C4-2B (cell line): Measurements from ENCODE around the gene ZDHHC1.
A peak's percentile ranks its signal among the peaks of the same experiment; 100 is the strongest.

Experiments
- H3K27ac ChIP-seq: fragments of 450-650 bp; 2 replicates; pipeline ENCODE4 v1.5.1; 2017
- ZFX ChIP-seq: fragments of 450-650 bp; IDR thresholded peaks from 2 replicates; pipeline ENCODE4 v1.6.1; 2017
- TF ChIP-seq, protein P1 (sequence below): fragments of 450-650 bp; conservative IDR thresholded peaks from 2 replicates; pipeline ENCODE4 v1.5.1; 2017; ENCODE audit warnings: mild to moderate bottlenecking

Gene ZDHHC1

DNA sequence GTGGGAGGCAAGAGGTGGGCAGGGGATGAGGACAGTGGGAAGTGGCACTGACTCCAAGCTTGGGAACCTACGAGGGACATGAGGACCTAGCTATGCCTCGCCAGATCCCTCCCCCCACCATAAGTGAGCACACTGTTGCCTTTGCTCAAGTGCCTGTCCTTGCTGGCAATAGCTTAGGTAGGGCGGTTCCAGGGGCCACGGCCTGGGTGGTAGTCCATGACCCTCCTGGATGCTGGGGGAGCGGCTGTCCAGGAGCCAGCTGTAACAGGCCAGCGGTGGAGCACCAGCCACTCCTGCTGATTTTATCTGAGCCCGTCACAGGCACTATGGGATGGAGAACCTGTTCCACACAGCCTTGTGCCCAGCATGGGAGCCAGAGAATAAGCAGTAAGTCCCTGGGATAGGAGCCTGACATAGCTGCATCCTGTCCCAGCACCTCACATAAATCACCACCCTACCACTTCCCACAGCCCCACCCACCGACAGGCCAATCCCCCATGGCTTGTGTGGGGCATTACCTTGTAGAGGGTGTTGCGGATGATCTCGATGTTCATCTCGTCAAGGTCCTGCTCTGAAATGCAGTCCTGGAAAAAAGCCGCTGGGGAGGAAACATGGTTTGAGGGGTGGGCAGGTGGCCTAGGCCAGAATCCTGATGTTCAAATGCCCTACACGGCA, 26.4 kb upstream of the ZDHHC1 start:
- TF ChIP-seq, protein P1, sequence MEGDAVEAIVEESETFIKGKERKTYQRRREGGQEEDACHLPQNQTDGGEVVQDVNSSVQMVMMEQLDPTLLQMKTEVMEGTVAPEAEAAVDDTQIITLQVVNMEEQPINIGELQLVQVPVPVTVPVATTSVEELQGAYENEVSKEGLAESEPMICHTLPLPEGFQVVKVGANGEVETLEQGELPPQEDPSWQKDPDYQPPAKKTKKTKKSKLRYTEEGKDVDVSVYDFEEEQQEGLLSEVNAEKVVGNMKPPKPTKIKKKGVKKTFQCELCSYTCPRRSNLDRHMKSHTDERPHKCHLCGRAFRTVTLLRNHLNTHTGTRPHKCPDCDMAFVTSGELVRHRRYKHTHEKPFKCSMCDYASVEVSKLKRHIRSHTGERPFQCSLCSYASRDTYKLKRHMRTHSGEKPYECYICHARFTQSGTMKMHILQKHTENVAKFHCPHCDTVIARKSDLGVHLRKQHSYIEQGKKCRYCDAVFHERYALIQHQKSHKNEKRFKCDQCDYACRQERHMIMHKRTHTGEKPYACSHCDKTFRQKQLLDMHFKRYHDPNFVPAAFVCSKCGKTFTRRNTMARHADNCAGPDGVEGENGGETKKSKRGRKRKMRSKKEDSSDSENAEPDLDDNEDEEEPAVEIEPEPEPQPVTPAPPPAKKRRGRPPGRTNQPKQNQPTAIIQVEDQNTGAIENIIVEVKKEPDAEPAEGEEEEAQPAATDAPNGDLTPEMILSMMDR: no peak
- TF ChIP-seq ZFX: no peak
- peak overlapping the region; percentile 82 for H3K27ac ChIP-seq

DNA sequence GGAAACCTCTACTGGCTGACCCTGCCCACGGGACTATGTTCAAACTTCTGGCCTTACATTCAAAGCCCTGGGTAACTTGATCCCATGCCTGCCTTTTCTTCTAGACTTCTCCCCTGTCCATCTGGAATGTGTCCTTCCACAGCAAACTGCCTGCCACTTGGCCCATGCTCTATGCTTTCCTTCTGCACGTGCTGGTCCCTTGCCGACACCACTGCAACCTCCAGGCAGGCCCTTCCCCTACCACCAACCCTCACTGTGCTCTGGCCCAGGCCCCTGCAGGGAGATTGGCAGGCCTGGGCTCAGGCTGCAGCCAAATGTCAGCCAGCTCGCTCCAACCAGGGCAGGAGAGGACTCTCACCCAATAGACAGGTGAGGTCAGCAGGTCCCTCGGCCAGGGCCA, 25.6 kb upstream of the ZDHHC1 start:
- peak; percentile 42; the same call in 1 of the 2 replicates for TF ChIP-seq ZFX
- TF ChIP-seq, protein P1: no peak
- H3K27ac ChIP-seq: peak overlapping the region; percentile 82

DNA sequence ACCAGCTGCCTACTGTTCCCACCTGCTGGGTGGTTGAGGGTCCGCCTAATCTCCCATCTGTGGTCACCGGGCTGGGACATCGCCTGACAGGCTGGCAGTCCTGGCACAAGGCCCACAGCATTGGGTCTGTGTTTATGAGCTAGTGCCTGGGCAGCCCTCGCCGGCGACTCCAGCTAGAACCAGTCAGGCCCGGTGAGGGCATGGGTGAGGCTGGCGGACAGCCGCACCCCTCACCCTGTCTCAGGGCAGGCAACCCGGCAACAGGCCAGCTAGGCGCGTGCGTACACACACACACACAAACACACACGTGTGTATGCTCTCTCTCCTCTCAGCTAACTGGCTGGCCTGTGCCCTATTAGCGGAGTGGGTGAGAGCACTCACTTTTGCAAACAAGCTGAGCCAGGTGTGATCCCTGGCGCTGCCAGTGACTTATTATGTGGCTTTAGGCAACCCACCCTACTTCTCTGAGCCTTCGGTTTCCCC, 25.0 kb upstream of the ZDHHC1 start:
- TF ChIP-seq ZFX: no peak
- TF ChIP-seq, protein P1: no peak
- peak overlapping the region; percentile 82 for H3K27ac ChIP-seq

DNA sequence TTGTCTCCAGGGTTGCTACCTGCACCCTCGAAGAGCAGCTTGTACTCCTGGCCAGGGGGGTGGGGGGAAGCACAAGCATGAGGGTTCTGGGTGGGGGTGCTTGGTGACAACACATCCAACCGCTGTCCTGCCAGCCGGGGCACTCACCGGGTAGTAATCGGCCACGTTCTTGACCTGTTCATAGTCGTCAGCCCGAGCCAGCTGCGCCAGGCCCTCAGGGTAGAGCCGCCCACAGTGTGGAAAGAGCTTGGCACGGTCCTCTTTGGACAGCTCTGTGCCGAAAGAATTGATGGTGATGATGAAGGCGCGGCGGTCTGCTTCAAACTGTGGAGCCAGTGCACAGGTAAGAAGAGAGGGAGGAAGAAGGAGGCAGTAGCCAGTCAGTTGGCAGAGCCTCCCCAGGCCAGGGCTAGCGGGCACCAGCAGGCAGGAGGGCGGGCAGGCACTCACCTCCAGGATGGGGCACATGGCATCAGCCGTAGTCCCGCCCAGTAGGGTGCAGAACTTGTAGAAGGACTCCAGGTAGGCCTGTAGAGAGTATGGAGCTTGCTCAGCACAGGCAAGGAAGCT, 22.6 kb upstream of the ZDHHC1 start:
- H3K27ac ChIP-seq: no peak overlapping the region
- TF ChIP-seq, protein P1: no peak
- no peak for TF ChIP-seq ZFX

DNA sequence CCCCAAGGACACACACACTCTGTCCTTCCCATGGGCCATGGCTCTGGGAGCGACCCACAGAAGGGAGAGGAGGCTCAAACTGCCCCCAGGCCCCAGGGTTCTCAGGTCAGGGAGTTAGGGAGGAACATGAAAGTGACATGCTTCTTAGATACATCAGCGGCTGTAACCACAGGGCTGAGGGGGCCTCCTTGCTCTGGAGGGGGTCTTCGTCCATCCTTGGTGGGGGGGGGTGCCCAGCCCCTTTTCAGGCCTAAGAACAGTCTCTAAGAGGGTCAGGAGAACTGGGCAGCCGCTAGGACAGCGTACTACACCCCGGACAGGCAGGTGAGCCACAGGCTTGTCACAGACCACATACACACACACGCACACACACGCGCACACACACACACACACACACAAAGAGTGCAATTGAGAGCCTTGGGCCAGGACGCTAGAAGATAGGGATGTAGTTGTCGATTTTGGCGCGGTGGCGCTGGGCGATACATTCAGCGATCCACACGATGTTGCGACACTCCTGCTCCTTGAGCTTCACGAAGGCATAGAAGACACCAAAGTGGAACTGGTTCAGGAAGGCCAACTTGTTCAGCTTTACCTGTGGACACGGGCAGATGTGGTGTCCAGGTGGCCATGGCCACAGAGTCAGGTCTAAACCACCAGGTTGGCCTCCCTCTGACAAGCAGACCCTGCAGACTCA, 22.0 kb upstream of the ZDHHC1 start:
- no peak for TF ChIP-seq ZFX
- TF ChIP-seq, protein P1: no peak

DNA sequence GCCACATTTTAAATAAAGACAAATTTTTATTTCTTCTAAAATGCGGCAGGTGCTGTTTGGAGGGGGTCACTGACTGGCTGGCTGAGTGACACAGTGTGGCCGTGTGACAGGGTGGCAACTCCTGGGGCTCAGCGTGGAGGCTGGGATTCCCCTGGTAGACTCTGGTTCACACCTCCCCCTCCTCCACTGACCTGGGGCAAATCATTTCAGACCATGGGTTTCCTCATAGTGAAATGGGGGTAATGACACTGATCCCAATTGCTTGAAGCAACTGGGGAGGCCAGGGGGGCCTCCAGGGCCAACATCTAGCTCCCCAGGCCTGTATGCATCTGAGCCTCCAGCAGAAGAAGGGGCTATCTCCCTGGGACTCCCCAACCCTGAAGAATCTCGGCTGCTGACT, 21.2 kb upstream of the ZDHHC1 start:
- no peak overlapping the region for H3K27ac ChIP-seq
- TF ChIP-seq, protein P1: no peak
- TF ChIP-seq ZFX: no peak

More for the DNA sequence above, 22.0 kb upstream of the ZDHHC1 start:
- no peak overlapping the region for H3K27ac ChIP-seq

DNA sequence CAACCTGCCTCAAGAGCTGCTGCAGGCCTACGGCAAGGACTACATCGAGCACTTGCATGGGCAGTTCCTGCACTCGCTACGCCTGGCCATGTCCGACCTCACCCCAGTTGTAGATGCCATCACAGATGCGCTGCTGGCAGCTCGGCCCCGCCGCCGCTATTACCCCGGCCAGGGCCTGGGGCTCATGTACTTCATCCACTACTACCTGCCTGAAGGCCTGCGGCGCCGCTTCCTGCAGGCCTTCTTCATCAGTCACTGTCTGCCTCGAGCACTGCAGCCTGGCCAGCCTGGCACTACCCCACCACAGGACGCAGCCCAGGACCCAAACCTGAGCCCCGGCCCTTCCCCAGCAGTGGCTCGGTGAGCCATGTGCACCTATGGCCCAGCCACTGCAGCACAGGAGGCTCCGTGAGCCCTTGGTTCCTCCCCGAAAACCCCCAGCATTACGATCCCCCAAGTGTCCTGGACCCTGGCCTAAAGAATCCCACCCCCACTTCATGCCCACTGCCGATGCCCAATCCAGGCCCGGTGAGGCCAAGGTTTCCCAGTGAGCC, 20.4 kb upstream of the ZDHHC1 start:
- H3K27ac ChIP-seq: no peak overlapping the region

More for the DNA sequence above, 20.4 kb upstream of the ZDHHC1 start:
- TF ChIP-seq, protein P1: no peak
- no peak for TF ChIP-seq ZFX
